GM18907 (cell line): ENCODE data around the gene AUTS2.

Experiments
- ATAC-seq: cut with Tn5 transposase; IDR thresholded peaks from one replicate; pipeline ENCODE4 v1.9.1; 2021; ENCODE audit warnings: mild to moderate bottlenecking, moderate library complexity; ENCODE audit not compliant: unreplicated experiment

Gene AUTS2

DNA sequence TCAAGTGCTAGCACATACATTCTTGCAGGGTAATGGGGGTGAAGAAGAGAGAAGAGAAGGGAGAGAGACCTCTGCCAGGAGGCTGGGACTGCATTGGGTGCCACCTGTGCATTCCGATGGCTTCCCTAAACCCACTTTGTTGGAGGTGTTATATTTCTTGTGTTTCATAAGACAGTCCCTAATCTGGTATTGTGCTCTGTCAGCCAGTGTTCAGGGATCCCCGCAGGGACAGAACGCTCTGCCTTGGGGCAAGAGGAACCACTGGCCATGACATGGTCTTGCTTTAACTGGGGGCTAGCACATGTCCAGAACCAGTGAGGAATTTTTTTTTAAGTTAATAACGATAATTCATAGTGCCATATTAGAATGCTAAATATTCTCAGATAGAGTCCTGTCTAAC is 1168.4 kb downstream of the AUTS2 start:
- ATAC-seq, result no peak

- no peak for ATAC-seq
Observed at GRCh38 chr7:70770154-70770553, 1171.9 kb downstream of the AUTS2 start.

DNA sequence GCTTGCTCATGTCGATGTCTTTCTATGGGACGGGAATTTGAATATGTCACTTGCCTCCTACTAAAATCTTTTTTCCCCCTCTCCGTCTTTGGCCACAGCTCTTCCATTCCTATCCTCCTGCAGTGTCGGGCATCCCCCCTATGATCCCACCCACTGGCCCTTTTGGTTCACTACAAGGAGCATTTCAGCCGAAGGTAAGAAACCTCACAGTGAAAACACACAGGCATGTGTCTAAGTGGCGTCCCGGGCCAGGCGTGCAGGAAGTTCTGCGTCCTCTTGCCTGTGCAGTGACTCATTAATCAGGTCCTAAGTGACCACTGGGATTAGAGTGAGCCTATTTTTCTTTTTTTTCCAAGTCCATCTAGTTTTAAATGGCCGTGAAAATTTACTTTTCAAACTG is 1173.2 kb downstream of the AUTS2 start:
- no peak for ATAC-seq

DNA sequence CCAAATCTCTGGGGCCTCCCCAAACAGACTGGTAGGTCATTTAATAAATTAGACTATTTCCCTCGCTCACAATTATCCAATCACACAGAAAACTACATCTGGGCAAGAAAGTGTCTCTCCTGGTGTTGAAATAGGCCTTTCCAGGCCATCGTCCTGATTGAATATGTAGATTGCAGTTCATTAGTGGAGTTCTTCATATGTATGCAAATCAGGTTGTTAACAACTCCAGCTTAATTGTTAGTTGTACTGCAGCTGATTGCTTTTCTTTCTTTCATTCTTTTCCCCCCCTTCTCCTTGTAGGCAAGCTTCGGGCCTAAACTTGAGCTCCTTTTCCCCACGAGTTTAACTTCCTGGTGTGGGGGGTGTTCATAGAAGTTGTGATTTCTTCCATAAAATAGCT is 1174.6 kb downstream of the AUTS2 start:
- ATAC-seq, result no peak

- no peak for ATAC-seq
Observed at GRCh38 chr7:70773406-70773805, 1175.1 kb downstream of the AUTS2 start.

- no peak for ATAC-seq
Observed at GRCh38 chr7:70774950-70775527, 1176.8 kb downstream of the AUTS2 start.

GRCh38 chr7:70775570-70776156 is 1177.4 kb downstream of the AUTS2 start:
- ATAC-seq, result no peak

DNA sequence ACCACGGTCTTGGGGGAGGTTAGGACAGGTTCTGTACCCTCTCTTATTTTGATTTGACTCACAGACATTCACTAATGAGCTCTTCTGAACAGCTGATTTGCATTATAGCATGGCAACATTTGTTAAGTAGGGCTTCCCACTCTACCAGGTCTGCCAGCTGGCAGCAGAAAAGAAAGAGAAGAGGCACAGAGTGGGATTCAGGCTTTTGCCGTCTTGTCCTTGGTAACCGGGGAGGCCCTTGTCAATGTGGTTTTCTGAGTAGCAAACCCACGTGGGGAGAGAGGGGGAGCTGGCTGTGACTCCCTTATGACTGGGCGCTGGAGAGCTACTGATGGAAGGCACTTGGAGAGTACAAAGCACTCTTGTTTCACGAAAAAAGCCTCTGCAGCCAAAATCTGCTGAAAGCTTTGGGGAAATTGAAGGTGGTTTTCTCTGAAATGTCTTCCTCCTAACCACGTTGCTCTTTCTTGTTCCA is 1178.4 kb downstream of the AUTS2 start:
- ATAC-seq, result no peak

DNA sequence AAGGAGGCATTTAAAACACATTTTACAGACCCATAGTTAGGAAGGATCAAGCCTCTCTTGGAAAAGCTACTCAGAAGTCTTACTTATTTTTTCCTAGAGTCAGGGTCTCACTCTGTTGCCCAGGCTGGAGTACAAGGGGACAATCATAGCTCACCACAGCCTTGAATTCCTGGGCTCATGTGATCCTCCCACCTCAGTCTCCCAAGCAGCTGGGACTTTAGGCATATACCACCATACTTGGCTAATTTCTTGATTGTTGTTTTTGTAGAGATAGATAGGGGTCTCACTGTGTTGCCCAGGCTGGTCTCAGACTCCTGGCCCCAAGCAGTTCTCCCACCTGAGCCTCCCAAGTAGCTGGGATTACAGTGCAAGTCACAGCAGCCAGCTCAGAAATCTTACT is 1179.0 kb downstream of the AUTS2 start:
- no peak for ATAC-seq

DNA sequence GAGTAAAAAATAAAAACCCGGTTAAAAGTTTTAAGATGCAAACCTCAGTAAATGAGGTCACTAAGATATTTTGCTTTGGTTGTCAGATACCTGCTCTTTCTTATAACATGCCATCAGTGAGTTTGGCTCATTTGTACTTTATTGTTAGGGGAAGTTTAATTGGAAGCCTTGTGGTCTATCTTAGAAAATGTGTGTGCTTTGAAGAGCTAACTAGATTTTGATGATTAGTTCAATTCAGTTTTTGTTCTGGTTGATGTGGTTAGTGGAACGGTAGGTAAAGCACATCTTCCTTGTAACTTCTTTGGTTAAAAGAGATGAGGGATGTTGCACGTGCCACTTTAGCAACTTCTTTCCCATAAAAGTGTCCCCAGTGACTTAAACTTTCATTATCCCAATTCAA is 1180.3 kb downstream of the AUTS2 start:
- ATAC-seq, result no peak

DNA sequence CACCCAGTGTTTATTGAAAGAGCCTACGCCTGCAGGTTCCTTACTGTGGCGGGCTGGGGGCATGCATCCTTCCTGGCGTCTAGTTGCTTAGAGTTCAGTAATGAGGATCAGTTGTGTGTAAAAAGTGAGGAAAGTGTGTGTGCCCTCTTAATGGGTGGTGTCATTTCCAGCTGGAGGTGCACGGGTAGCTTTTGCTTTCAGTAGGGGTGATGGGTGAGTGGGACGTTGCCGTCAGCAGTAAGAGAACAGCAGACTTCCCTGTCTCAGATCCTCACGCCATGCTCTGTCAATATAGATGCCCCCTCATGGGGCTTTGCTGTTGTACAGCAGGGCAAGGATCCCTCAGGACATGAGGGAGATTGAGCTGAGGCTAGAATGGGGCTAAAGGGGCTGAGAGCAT is 1181.0 kb downstream of the AUTS2 start:
- ATAC-seq, result no peak

DNA sequence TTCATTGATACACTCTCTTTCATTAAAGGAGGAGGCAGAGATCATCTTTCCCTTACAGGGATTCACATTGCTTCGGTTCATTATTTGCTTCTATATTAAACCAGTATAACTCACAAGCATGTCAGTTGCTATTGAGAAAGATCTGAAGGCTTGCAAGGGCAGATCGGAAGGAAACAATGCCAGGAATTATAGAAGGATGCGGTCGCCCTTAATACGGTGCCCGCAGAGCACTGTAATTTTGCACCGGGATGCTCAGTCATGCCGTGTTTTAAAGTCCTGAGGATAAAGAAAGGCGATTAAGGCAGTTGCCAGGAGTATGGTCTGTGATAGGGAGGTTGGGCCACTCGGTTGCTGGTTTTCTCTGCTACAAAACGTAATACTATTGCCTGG is 1183.6 kb downstream of the AUTS2 start:
- no peak for ATAC-seq

GRCh38 chr7:70782796-70783195 is 1184.5 kb downstream of the AUTS2 start:
- ATAC-seq, result no peak

GRCh38 chr7:70785427-70785826 is 1187.2 kb downstream of the AUTS2 start:
- no peak for ATAC-seq

- ATAC-seq, result no peak
Observed at GRCh38 chr7:70786076-70786475, 1187.8 kb downstream of the AUTS2 start.

DNA sequence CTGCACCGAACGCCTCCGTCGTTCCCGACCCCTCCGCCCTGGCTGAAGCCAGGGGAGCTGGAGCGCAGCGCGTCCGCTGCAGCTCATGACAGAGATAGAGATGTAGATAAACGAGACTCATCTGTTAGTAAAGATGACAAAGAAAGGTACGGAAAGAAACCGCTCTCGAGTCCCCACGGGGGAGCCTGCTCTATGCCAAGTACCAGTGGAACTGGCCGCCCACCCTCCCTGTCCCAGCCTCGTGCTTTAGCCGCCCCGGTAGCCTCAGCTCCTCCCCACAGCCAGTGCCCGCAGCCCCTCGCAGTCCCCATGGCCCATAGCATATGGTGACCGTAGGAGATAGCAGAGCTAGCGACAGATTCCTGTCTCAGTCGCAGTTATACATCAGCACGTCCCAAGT is 1189.0 kb downstream of the AUTS2 start:
- no peak for ATAC-seq

GRCh38 chr7:70787771-70788170 is 1189.5 kb downstream of the AUTS2 start:
- no peak for ATAC-seq

DNA sequence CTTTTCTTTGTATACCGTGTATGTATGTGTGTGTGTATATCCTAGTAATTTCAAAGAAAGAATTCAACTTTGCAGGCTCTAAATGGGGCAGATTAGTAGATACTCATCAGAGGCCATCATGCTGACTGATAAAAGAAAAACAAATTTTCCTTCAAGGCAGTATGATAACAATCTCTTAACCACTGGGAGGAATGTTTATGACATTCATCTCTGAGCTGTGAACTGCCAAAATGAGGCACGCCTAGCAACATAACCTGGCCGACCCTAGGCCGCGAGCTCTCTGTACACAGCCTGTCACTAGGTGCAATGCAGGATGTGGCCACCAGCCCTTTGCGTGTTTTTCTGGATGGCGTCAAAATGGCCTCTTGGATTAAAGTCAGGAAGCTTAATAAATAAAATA is 1190.0 kb downstream of the AUTS2 start:
- ATAC-seq, result no peak

DNA sequence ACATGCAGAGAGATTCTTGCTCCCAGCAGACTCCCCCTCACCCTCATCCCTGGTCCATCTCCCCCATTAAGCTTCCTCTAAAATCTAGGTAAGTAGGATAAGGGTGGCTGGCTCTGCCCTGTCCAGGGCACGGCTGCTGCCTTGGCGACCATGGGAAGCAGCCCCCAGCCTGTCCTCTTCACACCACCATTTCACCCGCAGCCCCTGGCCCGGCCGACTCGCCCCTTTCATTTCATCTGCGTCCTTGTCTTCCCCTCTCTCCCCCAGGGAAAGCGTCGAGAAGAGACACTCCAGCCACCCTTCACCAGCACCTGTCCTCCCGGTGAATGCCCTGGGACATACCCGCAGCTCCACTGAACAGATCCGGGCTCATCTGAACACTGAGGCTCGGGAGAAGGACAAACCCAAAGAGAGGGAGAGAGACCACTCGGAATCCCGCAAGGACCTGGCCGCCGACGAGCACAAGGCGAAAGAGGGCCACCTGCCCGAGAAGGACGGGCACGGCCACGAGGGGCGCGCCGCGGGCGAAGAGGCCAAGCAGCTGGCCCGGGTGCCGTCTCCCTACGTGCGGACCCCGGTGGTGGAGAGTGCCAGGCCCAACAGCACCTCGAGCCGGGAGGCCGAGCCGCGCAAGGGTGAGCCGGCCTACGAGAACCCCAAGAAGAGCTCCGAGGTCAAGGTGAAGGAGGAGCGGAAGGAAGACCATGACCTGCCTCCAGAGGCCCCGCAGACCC is 1191.4 kb downstream of the AUTS2 start:
- no peak for ATAC-seq

- no peak for ATAC-seq
Observed at GRCh38 chr7:70790215-70791073, 1192.2 kb downstream of the AUTS2 start.

DNA sequence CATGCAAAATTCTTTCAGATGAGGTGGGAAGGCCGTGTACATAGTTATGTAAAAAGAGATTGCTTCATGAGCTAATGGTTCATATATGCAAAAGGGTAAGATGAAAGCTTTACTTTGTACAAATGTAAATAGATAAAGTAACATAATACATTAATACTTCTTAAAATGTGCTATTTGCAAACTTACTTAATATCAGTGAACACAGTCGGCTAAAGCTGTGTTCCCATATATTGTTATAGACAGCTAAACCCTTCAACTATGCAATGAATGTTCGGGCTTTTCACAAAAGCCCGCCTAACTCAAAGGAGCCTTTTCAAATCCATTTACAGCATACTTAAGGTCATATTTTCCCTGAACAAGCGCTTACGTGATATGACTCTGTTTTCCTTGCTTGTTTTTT is 1193.1 kb downstream of the AUTS2 start:
- no peak for ATAC-seq
